ENCODE data around the gene HECTD2.
"Not testable (repeated sequence)": the region's sequence is repeated elsewhere in the genome, so short reads cannot be mapped to it uniquely, and the experiment has no call there.

HECTD2 gene

DNA sequence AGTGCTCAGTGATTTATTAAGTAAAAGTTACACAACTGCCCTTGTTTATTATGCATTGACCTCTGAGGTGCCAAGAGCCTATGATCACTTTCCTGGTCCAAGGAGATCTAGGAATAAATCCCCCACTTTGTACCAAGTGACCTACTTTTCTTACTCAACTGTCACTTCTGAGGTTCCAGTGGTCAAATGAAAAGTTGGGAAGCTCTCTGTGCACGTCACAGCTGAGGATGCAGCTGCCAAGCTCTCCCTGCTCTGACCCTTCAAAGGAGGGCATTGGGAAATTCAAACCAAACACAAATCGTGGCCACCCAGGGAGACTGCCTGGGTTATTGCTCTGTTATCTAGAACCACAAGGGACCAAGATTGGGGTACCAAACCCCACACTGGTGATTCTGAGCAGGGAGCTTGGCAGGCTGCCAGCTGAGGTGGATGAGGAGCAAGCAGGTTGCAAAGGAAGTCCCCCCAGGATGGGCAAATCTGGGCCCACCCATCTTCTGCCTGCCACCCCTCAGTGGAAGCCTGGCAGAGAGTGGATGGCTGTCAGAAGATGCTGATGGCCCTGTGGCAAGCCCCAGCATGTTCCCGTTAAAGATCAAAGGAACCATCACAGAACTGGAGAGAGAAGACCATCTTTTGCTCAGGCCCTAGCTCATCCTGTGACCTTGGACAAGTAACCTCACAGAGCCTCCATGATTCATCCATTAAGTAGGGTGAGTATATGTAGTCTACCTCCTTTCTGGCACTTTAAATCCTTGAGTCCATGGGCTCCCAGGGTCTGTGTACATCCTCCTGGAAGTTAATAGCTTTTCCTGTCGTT, 116.0 kb downstream of the HECTD2 start:
- H3K27me3 ChIP-seq: no peaks in the 10 kb centered on the region
- no peak overlapping the region for H3K4me3 ChIP-seq
- H3K9ac ChIP-seq: no peak overlapping the region
- no peaks in the 10 kb centered on the region for H4K20me1 ChIP-seq
- H3K4me1 ChIP-seq: peaks cover 12% of the 10 kb centered on the region
- no peak for TF ChIP-seq Cebpa-rat (IDR thresholded peaks at IDR 0.05)
- H3K36me3 ChIP-seq: no peaks in the 10 kb centered on the region
- peak overlapping the region; percentile 44 for H3K4me2 ChIP-seq
- no peak overlapping the region for H3K27ac ChIP-seq
- 0 out of 2 replicates have a peak, but pooled peaks cover 4% of the 10 kb centered on the region for H3K9me3 ChIP-seq

DNA sequence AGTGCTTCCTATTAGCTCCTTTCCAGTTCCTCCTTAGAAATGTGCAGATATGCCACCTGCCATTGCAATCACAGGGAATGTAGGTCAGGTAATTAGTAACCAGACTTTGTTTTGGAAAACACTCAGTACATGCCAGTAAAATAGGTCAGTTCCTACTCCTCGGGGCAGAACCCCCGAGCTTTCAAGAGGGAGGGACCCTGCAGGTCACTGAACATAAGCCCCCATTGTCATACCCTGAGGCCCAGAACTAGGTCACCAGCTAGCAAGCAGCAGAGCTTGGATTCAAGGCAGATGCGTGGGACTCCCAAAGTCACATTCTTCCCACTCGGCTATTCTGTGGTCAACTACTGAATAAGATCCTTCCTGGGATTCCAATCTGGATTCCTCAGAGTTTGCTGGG, 117.9 kb downstream of the HECTD2 start:
- no peak overlapping the region for H3K4me3 ChIP-seq
- no peak for TF ChIP-seq Cebpa-rat (IDR thresholded peaks at IDR 0.05)
- H3K4me1 ChIP-seq: peaks cover 12% of the 10 kb centered on the region
- H3K36me3 ChIP-seq: no peaks in the 10 kb centered on the region
- H3K9me3 ChIP-seq: no peaks in the 10 kb centered on the region
- no peaks in the 10 kb centered on the region for H4K20me1 ChIP-seq
- no peak overlapping the region for H3K4me2 ChIP-seq
- H3K27me3 ChIP-seq: no peaks in the 10 kb centered on the region
- no peak overlapping the region for H3K9ac ChIP-seq
- H3K27ac ChIP-seq: no peak overlapping the region

DNA sequence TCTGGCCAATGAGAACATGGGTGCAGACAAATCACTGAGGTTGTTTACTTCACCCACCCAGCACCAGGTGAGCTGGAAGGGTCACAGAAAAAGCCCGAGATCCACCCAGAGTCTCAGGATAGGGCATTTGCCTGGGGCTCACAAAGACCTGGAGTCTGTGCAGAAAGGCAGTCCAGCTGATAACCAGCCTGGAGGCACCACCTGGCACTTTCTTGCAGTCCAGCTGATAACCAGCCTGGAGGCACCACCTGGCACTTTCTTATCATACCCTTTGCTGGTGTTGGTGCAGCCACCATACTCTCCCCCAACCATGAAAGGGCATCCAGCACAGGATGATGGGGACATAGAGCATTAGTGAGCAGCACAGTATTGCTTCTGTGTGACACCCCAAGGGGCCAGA, 118.6 kb downstream of the HECTD2 start:
- Histone ChIP-seq H3K9me3 (no peaks in the 10 kb centered on the region), H3K36me3 (no peaks in the 10 kb centered on the region)

DNA sequence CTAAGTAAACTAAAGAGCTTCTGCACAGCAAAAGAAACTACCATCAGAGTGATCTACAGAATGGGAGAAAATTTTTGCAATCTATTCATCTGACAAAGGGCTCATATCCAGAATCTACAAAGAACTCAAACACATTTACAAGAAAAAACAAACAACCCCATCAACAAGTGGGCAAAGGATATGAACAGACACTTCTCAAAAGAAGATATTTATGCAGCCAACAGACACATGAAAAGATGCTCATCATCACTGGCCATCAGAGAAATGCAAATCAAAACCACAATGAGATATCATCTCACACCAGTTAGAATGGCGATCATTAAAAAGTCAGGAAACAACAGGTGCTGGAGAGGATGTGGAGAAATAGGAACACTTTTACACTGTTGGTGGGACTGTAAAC, 124.6 kb downstream of the HECTD2 start:
- peaks cover 12% of the 10 kb centered on the region for H3K9me3 ChIP-seq
- H3K36me3 ChIP-seq, H3K9ac ChIP-seq, H3K4me1 ChIP-seq, H3K4me3 ChIP-seq, H3K27me3 ChIP-seq, H3K4me2 ChIP-seq, H3K27ac ChIP-seq, H4K20me1 ChIP-seq: not testable (repeated sequence)

More for the DNA sequence above, 118.6 kb downstream of the HECTD2 start:
- no peak overlapping the region for H3K27ac ChIP-seq
- no peak overlapping the region for H3K4me2 ChIP-seq
- TF ChIP-seq Cebpa-rat (IDR thresholded peaks at IDR 0.05): no peak
- no peaks in the 10 kb centered on the region for H3K27me3 ChIP-seq
- H3K4me1 ChIP-seq: peaks cover 12% of the 10 kb centered on the region
- H4K20me1 ChIP-seq: no peaks in the 10 kb centered on the region
- H3K4me3 ChIP-seq: no peak overlapping the region
- H3K9ac ChIP-seq: no peak overlapping the region

DNA sequence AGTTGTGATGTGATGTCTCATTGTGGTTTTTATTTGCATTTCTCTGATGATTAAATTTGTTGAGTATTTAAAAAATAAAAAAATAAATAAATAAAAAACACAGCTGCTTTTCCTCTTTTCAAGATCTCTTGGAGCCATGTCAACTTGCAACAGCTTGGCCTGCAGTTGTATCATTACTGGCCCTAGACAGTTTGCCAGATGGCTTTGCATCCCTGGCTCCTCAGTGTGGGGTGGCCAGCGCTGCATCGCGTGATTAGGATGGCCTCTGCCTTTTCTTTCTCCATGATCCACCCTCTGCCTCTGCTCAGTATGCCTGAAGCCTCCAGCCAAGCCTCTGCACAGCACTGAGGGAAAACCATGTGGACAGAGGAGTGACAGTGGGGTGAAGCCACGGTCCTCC, 126.0 kb downstream of the HECTD2 start:
- H4K20me1 ChIP-seq: no peaks in the 10 kb centered on the region
- H3K9ac ChIP-seq: no peak overlapping the region
- no peak overlapping the region for H3K4me3 ChIP-seq
- no peaks in the 10 kb centered on the region for H3K36me3 ChIP-seq
- no peaks in the 10 kb centered on the region for H3K27me3 ChIP-seq
- TF ChIP-seq Cebpa-rat (IDR thresholded peaks at IDR 0.05): no peak
- peaks cover 24% of the 10 kb centered on the region for H3K9me3 ChIP-seq
- H3K4me2 ChIP-seq: no peak overlapping the region
- peaks cover 12% of the 10 kb centered on the region for H3K4me1 ChIP-seq
- no peak overlapping the region for H3K27ac ChIP-seq

DNA sequence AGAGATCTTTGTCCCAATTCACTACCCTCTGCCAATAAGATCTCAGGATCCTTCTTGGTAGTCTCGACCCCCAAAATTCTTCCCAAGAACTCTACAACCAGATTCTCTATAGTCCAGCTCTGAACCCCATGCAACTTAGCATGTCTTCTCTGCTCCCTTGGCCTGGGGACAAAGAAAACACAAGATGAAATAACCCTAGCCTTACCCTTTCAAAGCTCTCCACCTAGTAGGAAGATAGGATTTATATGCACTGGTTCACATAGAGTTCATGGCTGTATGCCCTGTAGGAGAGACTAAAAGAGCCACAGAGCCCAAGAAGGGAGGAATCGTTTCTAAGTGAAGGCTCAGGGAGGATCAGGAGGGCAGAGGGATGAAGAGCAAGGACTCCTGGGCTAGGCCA, 126.6 kb downstream of the HECTD2 start:
- Histone ChIP-seq H3K9me3 (peaks cover 24% of the 10 kb centered on the region), H4K20me1 (no peaks in the 10 kb centered on the region), H3K27me3 (no peaks in the 10 kb centered on the region), H3K4me2 (no peak overlapping the region), H3K4me1 (peaks cover 18% of the 10 kb centered on the region), H3K36me3 (no peaks in the 10 kb centered on the region), H3K9ac (no peak overlapping the region), H3K27ac (no peak overlapping the region), H3K4me3 (no peak overlapping the region)
- no peak for TF ChIP-seq Cebpa-rat (IDR thresholded peaks at IDR 0.05)

DNA sequence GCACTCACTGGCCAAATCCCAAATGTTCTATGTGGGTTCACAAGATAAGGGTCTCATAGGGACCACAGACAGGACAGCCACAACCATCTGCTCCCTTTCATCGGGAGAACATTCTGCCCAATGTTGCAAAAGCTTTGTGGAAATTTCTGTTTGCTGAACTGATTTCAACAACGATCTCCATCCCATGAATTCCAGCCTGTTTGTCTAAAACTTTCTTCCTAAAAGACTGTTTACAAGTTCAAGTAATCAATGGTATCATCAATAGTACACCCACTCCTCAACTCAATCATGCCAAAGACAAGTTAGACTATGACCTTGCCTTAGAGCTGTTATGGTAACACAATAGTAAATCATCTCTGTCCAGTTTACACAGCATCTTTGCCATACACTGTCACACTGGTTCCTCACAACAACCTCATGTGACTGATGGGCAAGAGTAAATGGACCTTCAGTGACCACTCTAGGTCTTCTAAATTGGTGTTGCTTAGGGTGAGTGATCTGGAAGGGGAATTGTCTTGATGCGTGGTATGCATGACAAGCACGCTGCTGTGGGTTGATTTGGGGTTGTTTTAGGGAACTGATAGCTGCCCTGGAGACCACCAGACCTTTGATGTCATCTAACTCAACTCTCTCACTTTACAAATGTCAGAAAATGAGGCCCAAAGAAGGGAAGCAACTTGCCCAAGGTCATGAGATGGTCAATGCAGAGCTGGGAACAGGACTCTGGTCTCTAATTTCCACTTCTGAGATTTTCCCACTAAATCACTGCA, 127.7 kb downstream of the HECTD2 start:
- peaks cover 24% of the 10 kb centered on the region for H3K9me3 ChIP-seq
- H3K36me3 ChIP-seq: no peaks in the 10 kb centered on the region
- no peak overlapping the region for H3K27ac ChIP-seq
- H3K9ac ChIP-seq: no peak overlapping the region
- no peak overlapping the region for H3K4me2 ChIP-seq
- peaks cover 29% of the 10 kb centered on the region for H3K4me1 ChIP-seq
- TF ChIP-seq Cebpa-rat (IDR thresholded peaks at IDR 0.05): no peak
- no peaks in the 10 kb centered on the region for H3K27me3 ChIP-seq
- no peaks in the 10 kb centered on the region for H4K20me1 ChIP-seq
- H3K4me3 ChIP-seq: no peak overlapping the region

DNA sequence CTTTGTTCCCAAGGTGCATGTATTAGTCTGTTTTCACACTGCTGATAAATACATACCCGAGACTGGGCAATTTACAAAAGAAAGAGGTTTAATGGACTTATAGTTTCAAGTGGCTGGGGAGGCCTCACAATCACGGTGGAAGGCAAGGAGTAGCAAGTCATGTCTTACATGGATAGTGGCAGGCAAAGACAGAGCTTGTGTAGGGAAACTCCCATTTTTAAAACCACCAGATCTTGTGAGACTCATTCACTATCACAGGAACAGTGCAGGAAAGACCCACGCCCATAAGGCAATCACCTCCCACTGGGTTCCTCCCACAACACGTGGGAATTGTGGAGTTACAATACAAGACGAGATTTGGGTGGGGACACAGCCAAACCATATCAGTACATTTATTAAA, 129.8 kb downstream of the HECTD2 start:
- Histone ChIP-seq H4K20me1 (no peaks in the 10 kb centered on the region), H3K9ac (no peak overlapping the region), H3K4me3 (no peak overlapping the region), H3K9me3 (peaks cover 24% of the 10 kb centered on the region), H3K27ac (no peak overlapping the region), H3K36me3 (no peaks in the 10 kb centered on the region), H3K4me2 (no peak overlapping the region), H3K4me1 (peaks cover 31% of the 10 kb centered on the region), H3K27me3 (no peaks in the 10 kb centered on the region)
- TF ChIP-seq Cebpa-rat (IDR thresholded peaks at IDR 0.05): no peak

DNA sequence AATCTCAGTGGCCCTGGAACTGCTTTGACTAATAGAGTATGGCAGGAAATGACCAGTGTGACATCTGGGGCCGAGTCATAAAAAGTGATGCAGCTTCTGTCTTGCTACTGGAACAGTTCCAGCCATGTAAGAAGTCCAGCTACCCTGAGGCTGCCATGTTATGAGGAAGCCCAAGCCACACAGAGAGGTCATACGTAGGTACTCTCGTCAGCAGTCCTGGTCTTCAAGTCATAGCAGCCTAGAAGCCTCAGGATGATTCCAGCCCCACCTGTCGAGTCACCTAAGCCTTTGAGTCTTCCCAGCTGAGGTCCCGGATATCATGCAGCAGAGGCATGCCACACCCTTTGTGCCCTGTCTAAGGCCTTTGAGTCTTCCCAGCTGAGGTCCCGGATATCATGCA, 130.6 kb downstream of the HECTD2 start:
- Histone ChIP-seq H3K27ac (peak overlapping the region; percentile 62), H3K4me1 (peaks cover 31% of the 10 kb centered on the region), H4K20me1 (no peaks in the 10 kb centered on the region), H3K4me2 (peak overlapping the region; percentile 76), H3K27me3 (no peaks in the 10 kb centered on the region), H3K9me3 (peaks cover 24% of the 10 kb centered on the region), H3K4me3 (peak overlapping the region; percentile 31; the same call in 1 of the 2 replicates), H3K36me3 (no peaks in the 10 kb centered on the region), H3K9ac (no peak overlapping the region)
- TF ChIP-seq Cebpa-rat (IDR thresholded peaks at IDR 0.05): no peak

DNA sequence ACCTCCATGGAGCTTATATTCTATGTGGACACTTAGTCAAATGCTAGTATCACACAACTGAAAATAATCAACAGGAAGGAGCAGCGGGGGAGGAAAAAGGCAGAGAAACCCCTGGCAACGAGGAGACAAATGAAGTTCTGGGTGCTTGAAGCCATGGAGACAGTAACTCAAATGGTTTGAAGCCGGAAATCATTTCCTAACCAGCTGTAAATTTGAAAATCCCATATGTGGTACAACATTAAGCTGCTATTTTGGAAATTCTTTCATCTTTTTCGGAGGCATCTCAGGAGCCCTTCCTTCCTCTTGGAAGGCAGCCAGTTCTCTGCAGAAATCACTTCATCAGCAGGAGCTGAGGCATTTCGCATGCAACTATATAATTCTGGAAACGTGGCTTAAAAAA, 131.3 kb downstream of the HECTD2 start:
- Histone ChIP-seq H3K4me3 (peak overlapping the region; percentile 31; the same call in 1 of the 2 replicates), H3K4me2 (peak overlapping the region; percentile 76), H3K9me3 (peaks cover 24% of the 10 kb centered on the region), H3K27me3 (no peaks in the 10 kb centered on the region), H3K9ac (no peak overlapping the region; the same call in 1 of the 2 replicates), H4K20me1 (no peaks in the 10 kb centered on the region), H3K27ac (peak overlapping the region; percentile 62), H3K36me3 (no peaks in the 10 kb centered on the region), H3K4me1 (peaks cover 31% of the 10 kb centered on the region)
- TF ChIP-seq Cebpa-rat (IDR thresholded peaks at IDR 0.05): no peak
